Fibroblast of lung (primary cell): ENCODE measurements around the gene PROCA1. TPM values are rescaled to one million over a fixed set of nuclear protein-coding genes. Genes with fewer than 3 reads are reported as not detected.
A peak's percentile ranks its signal among the peaks of the same experiment; 100 is the strongest.

Experiments used
- DNase-seq, 2 donors: peaks; one replicate each; pipeline versions ENCODE4 v3.0.0 to v3.0.0-alpha.2; 2010; ENCODE audit warnings: low read depth in 2 of 2
- H2AFZ ChIP-seq: 2 replicates; pipeline ENCODE4 v1.5.1; 2012; ENCODE audit warnings: low read length, control low read depth, inconsistent platforms
- H3K27ac ChIP-seq: 2 replicates; pipeline ENCODE4 v1.5.1; 2011; ENCODE audit warnings: low read length, control low read depth; ENCODE audit not compliant: insufficient read depth
- H3K27me3 ChIP-seq: 2 replicates; pipeline ENCODE4 v1.5.1; 2011; ENCODE audit warnings: mild to moderate bottlenecking, low read length; ENCODE audit not compliant: control insufficient read depth, insufficient read depth
- H3K36me3 ChIP-seq: 2 replicates; pipeline ENCODE4 v1.5.1; 2011; ENCODE audit warnings: low read length; ENCODE audit not compliant: control insufficient read depth, insufficient read depth
- H3K4me1 ChIP-seq: 2 replicates; pipeline ENCODE4 v1.5.1; 2011; ENCODE audit warnings: low read length; ENCODE audit not compliant: control insufficient read depth, insufficient read depth; ENCODE audit errors: extremely low read depth
- H3K4me2 ChIP-seq: 2 replicates; pipeline ENCODE4 v1.5.1; 2011; ENCODE audit warnings: low read length, control low read depth; ENCODE audit not compliant: insufficient read depth; ENCODE audit errors: extremely low read depth
- H3K4me3 ChIP-seq, 4 experiments: fragments of 200-600 bp in 1 of 4; sonication (generic) in 1 of 4; replicated peaks in 1 of 4; 2 replicates each; pipeline ENCODE4 v1.5.1; 2011 to 2016; ENCODE audit warnings: low read length in 4 of 4, low read depth in 3 of 4, mild to moderate bottlenecking in 3 of 4, control low read depth in 2 of 4, inconsistent platforms in 1 of 4, mixed read lengths in 1 of 4; ENCODE audit not compliant: insufficient read depth in 1 of 4; ENCODE audit errors: control extremely low read depth in 1 of 4
- H3K79me2 ChIP-seq: 2 replicates; pipeline ENCODE4 v1.5.1; 2012; ENCODE audit warnings: mild to moderate bottlenecking, low read length, inconsistent platforms; ENCODE audit not compliant: control insufficient read depth, insufficient read depth
- H3K9ac ChIP-seq: 2 replicates; pipeline ENCODE4 v1.5.1; 2011; ENCODE audit warnings: mild to moderate bottlenecking, low read length, control low read depth; ENCODE audit not compliant: insufficient read depth
- H3K9me3 ChIP-seq: 2 replicates; pipeline ENCODE4 v1.5.1; 2012; ENCODE audit warnings: low read depth, low read length; ENCODE audit not compliant: control insufficient read depth, insufficient read depth
- H4K20me1 ChIP-seq: 2 replicates; pipeline ENCODE4 v1.5.1; 2011; ENCODE audit warnings: low read length; ENCODE audit not compliant: control insufficient read depth, insufficient read depth; ENCODE audit errors: extremely low read depth
- CTCF ChIP-seq, 2 donors: IDR thresholded peaks in 1 of 2; conservative IDR thresholded peaks in 1 of 2; 1 replicate in 1 of 2; 2 replicates in 1 of 2; pipeline ENCODE4 v1.5.1; 2011 to 2012; ENCODE audit warnings: low read length in 2 of 2, control low read depth in 1 of 2, inconsistent platforms in 1 of 2, low read depth in 1 of 2, mild to moderate bottlenecking in 1 of 2
- EZH2 ChIP-seq: IDR thresholded peaks from 2 replicates; pipeline ENCODE4 v1.5.1; 2012; ENCODE audit warnings: low read length, control low read depth, mild to moderate bottlenecking; ENCODE audit errors: missing control alignments
- polyA plus RNA-seq, 2 donors: library from polyadenylated mRNA; depleted of rRNA in 1 of 2; stranded (reverse) in 1 of 2; unstranded in 1 of 2; fragments of >200 nt; gene quantifications; 2 replicates each; pipeline ENCODE4 v1.2.1, GENCODE V29; 2011 to 2012; ENCODE audit warnings: missing spikeins in 1 of 2
- total RNA-seq: library from RNA; depleted of rRNA; stranded (reverse); fragments of >200 nt; gene quantifications from 2 replicates; pipeline ENCODE4 v1.2.1, GENCODE V29; 2014

The PROCA1 gene
- total and polyA plus RNA-seq, 2 donors (not counting 1 experiment from before 2014, with no cell fraction given): 0.85 to 2.6 TPM

GRCh38 chr17:28675980-28676379 is 35.7 kb downstream of the PROCA1 start:
- no peak for DNase-seq
- Histone ChIP-seq H3K27ac (no peak overlapping the region), H3K36me3 (peaks cover 38% of the 10 kb centered on the region), H4K20me1 (no peaks in the 10 kb centered on the region), H3K4me3 (no peak overlapping the region), H3K79me2 (peaks cover 2% of the 10 kb centered on the region), H3K9me3 (no peaks in the 10 kb centered on the region), H3K9ac (no peak overlapping the region), H3K27me3 (no peaks in the 10 kb centered on the region), H3K4me2 (no peak overlapping the region), H3K4me1 (no peaks in the 10 kb centered on the region), H2AFZ (no peak overlapping the region)
- TF ChIP-seq CTCF (conservative IDR thresholded peaks at IDR 0.05 in 1 of 2, IDR thresholded peaks at IDR 0.05 in 1 of 2; ENCODE audit: low read depth in 1 of 2, low read length in 2 of 2) (peak in 1 of 2 donors; percentile 23), EZH2 (no peak)

- H3K9me3 ChIP-seq: no peaks in the 10 kb centered on the region
- DNase-seq: no peak
- no peak overlapping the region for H3K9ac ChIP-seq
- peak overlapping the region; percentile 6 for H3K27ac ChIP-seq
- no peak overlapping the region for H2AFZ ChIP-seq
- H4K20me1 ChIP-seq: no peaks in the 10 kb centered on the region
- H3K4me3 ChIP-seq: no peak overlapping the region
- H3K36me3 ChIP-seq: peaks cover 37% of the 10 kb centered on the region
- H3K4me2 ChIP-seq: no peak overlapping the region
- peaks cover 2% of the 10 kb centered on the region for H3K79me2 ChIP-seq
- no peaks in the 10 kb centered on the region for H3K4me1 ChIP-seq
- no peaks in the 10 kb centered on the region for H3K27me3 ChIP-seq
- TF ChIP-seq CTCF (conservative IDR thresholded peaks at IDR 0.05 in 1 of 2, IDR thresholded peaks at IDR 0.05 in 1 of 2; ENCODE audit: low read depth in 1 of 2, low read length in 2 of 2) (no peak), EZH2 (no peak)
These were observed 36.2 kb downstream of the PROCA1 start for GRCh38 chr17:28675490-28675889.

- Histone ChIP-seq H3K4me1 (no peaks in the 10 kb centered on the region), H3K27me3 (no peaks in the 10 kb centered on the region), H3K4me2 (no peak overlapping the region), H3K36me3 (peaks cover 19% of the 10 kb centered on the region), H3K79me2 (peaks cover 38% of the 10 kb centered on the region), H3K4me3 (no peak overlapping the region), H3K9me3 (no peaks in the 10 kb centered on the region), H3K9ac (no peak overlapping the region), H3K27ac (no peak overlapping the region), H4K20me1 (peaks cover 2% of the 10 kb centered on the region), H2AFZ (no peak overlapping the region)
- no peak for DNase-seq
- TF ChIP-seq EZH2 (no peak), CTCF (conservative IDR thresholded peaks at IDR 0.05 in 1 of 2, IDR thresholded peaks at IDR 0.05 in 1 of 2; ENCODE audit: low read depth in 1 of 2, low read length in 2 of 2) (no peak)
These were observed 41.8 kb downstream of the PROCA1 start for GRCh38 chr17:28669918-28670317.
